ENCODE measurements around the gene CEP70.
A peak's percentile ranks its signal among the peaks of the same experiment; 100 is the strongest.

The CEP70 gene

GRCh38 chr3:138593488-138594149 lies 441 bp downstream of the CEP70 start:
- DNase-seq (ENCODE audit: low spot score) (no peak), ATAC-seq (ENCODE audit: low read depth) (peak; percentile 15)
- Histone ChIP-seq H3K4me1 (ENCODE audit: insufficient read depth, poor library complexity, severe bottlenecking) (no peaks in the 10 kb centered on the region), H3K36me3 (ENCODE audit: low read depth) (peaks cover 19% of the 10 kb centered on the region), H3K9me3 (ENCODE audit: severe bottlenecking) (no peaks in the 10 kb centered on the region), H3K27ac (ENCODE audit: poor library complexity, severe bottlenecking) (peak overlapping the region; percentile 56), H3K27me3 (ENCODE audit: insufficient read depth, poor library complexity, severe bottlenecking) (no peaks in the 10 kb centered on the region), H3K4me3 (ENCODE audit: severe bottlenecking) (peak overlapping the region; percentile 53)
- no peak for TF ChIP-seq CTCF (IDR thresholded peaks at IDR 0.05; ENCODE audit: poor library complexity, severe bottlenecking)

- Histone ChIP-seq H3K27me3 (ENCODE audit: insufficient read depth, poor library complexity, severe bottlenecking) (no peaks in the 10 kb centered on the region), H3K36me3 (ENCODE audit: low read depth) (peaks cover 29% of the 10 kb centered on the region), H3K9me3 (ENCODE audit: severe bottlenecking) (no peaks in the 10 kb centered on the region), H3K27ac (ENCODE audit: poor library complexity, severe bottlenecking) (no peak overlapping the region), H3K4me3 (ENCODE audit: severe bottlenecking) (no peak overlapping the region), H3K4me1 (ENCODE audit: insufficient read depth, poor library complexity, severe bottlenecking) (no peaks in the 10 kb centered on the region)
- ATAC-seq (ENCODE audit: low read depth) (no peak), DNase-seq (ENCODE audit: low spot score) (no peak)
- no peak for TF ChIP-seq CTCF (IDR thresholded peaks at IDR 0.05; ENCODE audit: poor library complexity, severe bottlenecking)
Measured at GRCh38 chr3:138591392-138591791, 2.7 kb downstream of the CEP70 start.

- Histone ChIP-seq H3K27me3 (ENCODE audit: insufficient read depth, poor library complexity, severe bottlenecking) (no peaks in the 10 kb centered on the region), H3K36me3 (ENCODE audit: low read depth) (peaks cover 29% of the 10 kb centered on the region), H3K27ac (ENCODE audit: poor library complexity, severe bottlenecking) (no peak overlapping the region), H3K4me3 (ENCODE audit: severe bottlenecking) (no peak overlapping the region), H3K9me3 (ENCODE audit: severe bottlenecking) (no peaks in the 10 kb centered on the region), H3K4me1 (ENCODE audit: insufficient read depth, poor library complexity, severe bottlenecking) (no peaks in the 10 kb centered on the region)
- DNase-seq (ENCODE audit: low spot score) (no peak), ATAC-seq (ENCODE audit: low read depth) (no peak)
- TF ChIP-seq CTCF (IDR thresholded peaks at IDR 0.05; ENCODE audit: poor library complexity, severe bottlenecking) = no peak
Measured at GRCh38 chr3:138588445-138588844, 5.6 kb downstream of the CEP70 start.

- H3K4me3 ChIP-seq (ENCODE audit: severe bottlenecking) = no peak overlapping the region
- DNase-seq (ENCODE audit: low spot score) (no peak), ATAC-seq (ENCODE audit: low read depth) (no peak)
- H3K9me3 ChIP-seq (ENCODE audit: severe bottlenecking) = no peaks in the 10 kb centered on the region
- TF ChIP-seq CTCF (IDR thresholded peaks at IDR 0.05; ENCODE audit: poor library complexity, severe bottlenecking) = no peak
- no peak overlapping the region for H3K27ac ChIP-seq (ENCODE audit: poor library complexity, severe bottlenecking)
- no peaks in the 10 kb centered on the region for H3K27me3 ChIP-seq (ENCODE audit: insufficient read depth, poor library complexity, severe bottlenecking)
- H3K4me1 ChIP-seq (ENCODE audit: insufficient read depth, poor library complexity, severe bottlenecking) = no peaks in the 10 kb centered on the region
- peaks cover 29% of the 10 kb centered on the region for H3K36me3 ChIP-seq (ENCODE audit: low read depth)
Measured at GRCh38 chr3:138587374-138587773, 6.7 kb downstream of the CEP70 start.

- H3K4me1 ChIP-seq (ENCODE audit: insufficient read depth, poor library complexity, severe bottlenecking) = no peaks in the 10 kb centered on the region
- TF ChIP-seq CTCF (IDR thresholded peaks at IDR 0.05; ENCODE audit: poor library complexity, severe bottlenecking) = no peak
- no peaks in the 10 kb centered on the region for H3K36me3 ChIP-seq (ENCODE audit: low read depth)
- H3K27me3 ChIP-seq (ENCODE audit: insufficient read depth, poor library complexity, severe bottlenecking) = no peaks in the 10 kb centered on the region
- no peaks in the 10 kb centered on the region for H3K9me3 ChIP-seq (ENCODE audit: severe bottlenecking)
- no peak overlapping the region for H3K27ac ChIP-seq (ENCODE audit: poor library complexity, severe bottlenecking)
- H3K4me3 ChIP-seq (ENCODE audit: severe bottlenecking) = no peak overlapping the region
- DNase-seq (ENCODE audit: low spot score) (no peak), ATAC-seq (ENCODE audit: low read depth) (no peak)
Measured at GRCh38 chr3:138578961-138579574, 15.0 kb downstream of the CEP70 start.

Data from RWPE2 (cell line).